GM12801 (cell line): ENCODE measurements around the gene LCN2.

Source experiments
- TF ChIP-seq, protein P1 (sequence below): IDR thresholded peaks from one replicate; pipeline ENCODE4 v1.5.1; 2011; ENCODE audit warnings: control low read depth; ENCODE audit not compliant: insufficient read length; ENCODE audit errors: extremely low read depth

The LCN2 gene

DNA sequence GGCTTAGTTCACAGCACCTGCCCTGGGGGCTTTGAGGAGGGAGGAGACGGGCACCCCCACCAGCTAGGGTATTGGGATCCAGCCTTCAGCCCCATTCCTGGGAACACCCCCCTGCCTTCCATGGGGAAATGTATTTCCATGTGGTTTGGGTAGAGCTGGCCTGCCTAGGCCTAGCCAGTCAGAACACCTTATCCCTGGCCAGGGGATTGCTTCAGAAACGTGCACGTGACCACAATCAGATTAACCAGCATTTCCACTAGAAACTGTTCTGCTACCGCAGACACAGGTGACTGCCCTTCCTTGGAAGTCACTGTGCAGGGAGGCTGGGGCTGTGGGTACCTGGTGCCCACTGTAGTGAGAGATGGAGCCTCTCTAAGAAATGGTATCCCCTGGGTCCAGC, 24.8 kb downstream of the LCN2 start:
- TF ChIP-seq, protein P1, sequence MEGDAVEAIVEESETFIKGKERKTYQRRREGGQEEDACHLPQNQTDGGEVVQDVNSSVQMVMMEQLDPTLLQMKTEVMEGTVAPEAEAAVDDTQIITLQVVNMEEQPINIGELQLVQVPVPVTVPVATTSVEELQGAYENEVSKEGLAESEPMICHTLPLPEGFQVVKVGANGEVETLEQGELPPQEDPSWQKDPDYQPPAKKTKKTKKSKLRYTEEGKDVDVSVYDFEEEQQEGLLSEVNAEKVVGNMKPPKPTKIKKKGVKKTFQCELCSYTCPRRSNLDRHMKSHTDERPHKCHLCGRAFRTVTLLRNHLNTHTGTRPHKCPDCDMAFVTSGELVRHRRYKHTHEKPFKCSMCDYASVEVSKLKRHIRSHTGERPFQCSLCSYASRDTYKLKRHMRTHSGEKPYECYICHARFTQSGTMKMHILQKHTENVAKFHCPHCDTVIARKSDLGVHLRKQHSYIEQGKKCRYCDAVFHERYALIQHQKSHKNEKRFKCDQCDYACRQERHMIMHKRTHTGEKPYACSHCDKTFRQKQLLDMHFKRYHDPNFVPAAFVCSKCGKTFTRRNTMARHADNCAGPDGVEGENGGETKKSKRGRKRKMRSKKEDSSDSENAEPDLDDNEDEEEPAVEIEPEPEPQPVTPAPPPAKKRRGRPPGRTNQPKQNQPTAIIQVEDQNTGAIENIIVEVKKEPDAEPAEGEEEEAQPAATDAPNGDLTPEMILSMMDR: no peak

DNA sequence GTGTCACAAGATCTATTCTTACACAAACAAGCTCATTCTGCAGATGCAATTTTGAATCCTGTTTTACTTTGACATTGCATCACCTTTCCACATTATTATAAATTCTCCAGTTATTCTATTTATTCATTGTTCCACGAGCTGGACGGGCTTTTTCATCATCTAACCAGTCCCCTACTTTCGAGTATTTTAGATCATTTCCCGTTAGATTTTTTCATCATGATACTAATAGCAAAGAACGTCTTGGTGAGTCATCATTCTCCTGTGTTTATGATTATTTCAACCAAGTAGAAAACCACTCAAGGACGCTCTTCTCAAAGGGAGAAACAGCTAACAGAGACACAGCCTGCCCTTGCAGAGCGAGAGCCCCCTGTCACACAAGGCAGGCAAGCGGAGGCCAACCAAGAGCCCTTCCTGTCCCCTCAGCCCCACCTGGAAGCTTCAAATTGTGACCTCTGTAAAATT, 25.9 kb downstream of the LCN2 start:
- TF ChIP-seq, protein P1: no peak

DNA sequence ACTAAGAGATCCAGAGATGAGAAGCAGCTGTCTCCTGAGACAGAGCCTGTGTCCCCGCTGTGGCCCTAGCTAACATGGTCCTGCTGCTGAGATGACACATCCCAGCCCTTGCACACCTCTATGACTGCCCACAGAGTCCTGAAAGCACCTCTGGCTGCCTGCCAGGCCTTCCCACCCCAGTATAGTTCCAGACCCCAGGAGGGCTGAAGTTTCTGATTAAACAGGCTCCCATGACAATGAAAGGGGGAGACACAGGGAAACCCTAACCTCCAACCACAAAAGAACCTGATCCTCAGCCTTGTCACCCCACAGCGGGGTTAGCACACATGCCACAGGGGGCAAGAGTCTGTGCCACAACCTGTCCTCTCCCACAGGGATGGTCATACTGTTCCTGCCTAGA, 26.5 kb downstream of the LCN2 start:
- TF ChIP-seq, protein P1: no peak

DNA sequence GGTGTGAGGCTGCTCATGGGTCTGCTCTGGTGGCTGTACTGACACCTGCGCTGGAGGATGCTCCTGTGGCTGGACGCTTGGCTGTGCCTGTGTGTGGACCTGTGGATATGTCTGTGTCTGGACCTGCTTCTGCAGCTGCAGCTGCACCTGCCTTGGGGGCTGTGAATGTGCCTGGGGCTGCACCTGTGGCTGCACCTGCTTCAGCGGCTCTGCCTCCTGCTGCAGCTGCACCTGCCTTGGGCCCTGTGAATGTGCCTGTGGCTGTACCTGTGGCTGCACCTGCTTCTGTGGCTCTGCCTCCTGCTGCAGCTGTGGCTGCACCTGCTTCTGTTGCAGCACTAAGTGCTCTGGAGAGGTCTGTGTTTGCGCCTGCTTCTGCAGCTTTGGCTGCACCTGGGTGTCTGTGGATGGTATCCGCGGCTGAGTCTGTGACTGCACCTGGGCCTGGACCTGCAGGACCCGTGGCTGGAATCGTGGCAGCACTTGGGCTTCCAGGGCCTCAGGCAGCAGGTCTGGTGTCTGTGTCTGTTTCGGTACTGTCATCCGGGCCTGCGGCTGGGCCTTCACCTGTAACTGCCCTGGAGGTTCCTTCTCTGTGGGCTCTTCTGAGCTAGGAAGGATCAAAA, 29.7 kb downstream of the LCN2 start:
- TF ChIP-seq, protein P1: no peak

DNA sequence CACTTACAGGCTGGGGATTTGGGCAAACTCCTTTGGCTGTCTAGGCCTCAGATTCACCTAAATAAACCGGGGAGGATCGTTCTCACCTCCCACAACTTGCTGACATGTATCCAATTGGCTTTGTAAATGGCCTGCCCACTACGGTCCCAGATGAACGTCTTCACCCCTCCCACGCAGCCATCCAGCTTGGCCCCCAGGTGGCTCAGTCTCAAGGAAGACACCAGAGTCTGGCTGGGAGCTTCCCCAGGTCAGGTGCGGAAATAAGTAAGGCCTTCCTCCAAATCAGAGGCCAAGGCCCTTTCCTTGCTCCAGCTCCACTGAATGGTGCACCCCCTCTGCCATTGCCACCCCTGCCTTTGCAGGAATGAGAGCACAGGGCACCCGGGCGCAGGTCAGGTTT, 30.7 kb downstream of the LCN2 start:
- TF ChIP-seq, protein P1: no peak

DNA sequence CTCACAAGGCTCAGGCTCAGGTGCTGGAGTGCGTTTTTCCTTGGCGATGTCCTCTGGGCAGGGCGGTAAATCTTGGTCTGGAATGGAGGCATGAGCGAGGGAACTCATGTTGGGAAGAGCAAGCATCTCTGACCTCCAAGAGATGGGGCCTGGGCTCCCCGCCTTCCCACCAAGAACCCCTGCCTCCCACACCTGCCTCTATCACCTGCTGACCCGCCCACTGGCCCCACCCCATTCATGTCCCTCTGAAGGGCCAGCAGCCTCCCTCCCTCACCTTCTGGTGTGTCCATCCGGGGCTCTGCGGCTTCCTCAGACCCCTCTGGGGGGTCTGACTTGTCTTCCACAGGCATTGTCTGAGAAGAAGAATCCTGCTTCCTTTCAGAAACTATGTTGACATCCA, 31.2 kb downstream of the LCN2 start:
- TF ChIP-seq, protein P1: no peak

DNA sequence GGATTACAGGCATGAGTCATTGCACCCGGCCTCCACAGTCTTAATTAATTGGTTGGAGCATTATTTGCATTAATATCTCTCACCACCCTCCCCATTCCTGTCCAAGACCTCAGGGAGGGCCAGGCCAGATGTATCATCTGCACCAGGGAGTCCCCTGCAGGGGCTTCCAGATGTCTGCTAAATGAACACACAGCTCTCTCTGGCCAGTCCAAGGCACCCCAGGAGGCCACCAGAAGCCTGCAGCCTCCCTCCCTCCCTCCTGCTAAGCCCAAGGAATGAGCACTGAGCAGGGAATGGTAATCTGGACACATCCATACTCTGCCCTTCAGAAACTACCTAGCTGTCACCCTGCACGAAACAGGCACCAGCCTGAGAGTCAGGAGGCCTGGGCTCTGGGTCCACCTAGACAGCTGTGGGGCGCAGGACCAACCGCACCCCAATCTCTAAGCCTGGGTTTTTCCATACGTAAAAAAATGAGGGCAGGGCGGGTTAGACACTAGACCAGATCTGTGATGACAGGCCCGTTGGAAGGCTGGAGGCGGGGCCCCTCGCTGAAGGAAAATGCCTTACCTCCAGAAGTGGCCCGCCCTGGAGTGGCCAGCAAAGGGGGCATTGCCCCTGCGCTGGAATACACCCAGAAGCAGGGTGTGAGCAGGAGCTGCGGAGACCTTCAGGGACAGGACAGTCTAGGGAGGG, 33.8 kb downstream of the LCN2 start:
- TF ChIP-seq, protein P1: no peak
